IPS-20b (cell line): ENCODE data around the gene MTMR2.
A peak's percentile ranks its signal among the peaks of the same experiment; 100 is the strongest.

Experiments
- H3K27ac ChIP-seq: one replicate; pipeline ENCODE4 v1.5.1; 2013; ENCODE audit warnings: low read length
- H3K27me3 ChIP-seq: 2 replicates; pipeline ENCODE4 v1.6.1; 2013; ENCODE audit warnings: mild to moderate bottlenecking, low read length, inconsistent platforms; ENCODE audit not compliant: insufficient read depth
- H3K36me3 ChIP-seq: 2 replicates; pipeline ENCODE4 v1.6.1; 2013; ENCODE audit warnings: low read depth, mild to moderate bottlenecking, inconsistent platforms, low read length, moderate library complexity; ENCODE audit not compliant: insufficient read depth
- H3K4me1 ChIP-seq: 2 replicates; pipeline ENCODE4 v1.6.1; 2013; ENCODE audit warnings: mild to moderate bottlenecking, control low read depth, inconsistent platforms, low read length, moderate library complexity; ENCODE audit not compliant: insufficient read depth
- H3K4me3 ChIP-seq: 2 replicates; pipeline ENCODE4 v1.5.1; 2013; ENCODE audit warnings: mild to moderate bottlenecking, low read length, inconsistent platforms
- H3K9ac ChIP-seq: 2 replicates; pipeline ENCODE4 v1.6.1; 2013; ENCODE audit warnings: low read depth, mild to moderate bottlenecking, inconsistent platforms, low read length, moderate library complexity
- H3K9me3 ChIP-seq: 2 replicates; pipeline ENCODE4 v1.6.1; 2013; ENCODE audit warnings: mild to moderate bottlenecking, low read depth, low read length, inconsistent platforms; ENCODE audit not compliant: insufficient read depth

The MTMR2 gene

DNA sequence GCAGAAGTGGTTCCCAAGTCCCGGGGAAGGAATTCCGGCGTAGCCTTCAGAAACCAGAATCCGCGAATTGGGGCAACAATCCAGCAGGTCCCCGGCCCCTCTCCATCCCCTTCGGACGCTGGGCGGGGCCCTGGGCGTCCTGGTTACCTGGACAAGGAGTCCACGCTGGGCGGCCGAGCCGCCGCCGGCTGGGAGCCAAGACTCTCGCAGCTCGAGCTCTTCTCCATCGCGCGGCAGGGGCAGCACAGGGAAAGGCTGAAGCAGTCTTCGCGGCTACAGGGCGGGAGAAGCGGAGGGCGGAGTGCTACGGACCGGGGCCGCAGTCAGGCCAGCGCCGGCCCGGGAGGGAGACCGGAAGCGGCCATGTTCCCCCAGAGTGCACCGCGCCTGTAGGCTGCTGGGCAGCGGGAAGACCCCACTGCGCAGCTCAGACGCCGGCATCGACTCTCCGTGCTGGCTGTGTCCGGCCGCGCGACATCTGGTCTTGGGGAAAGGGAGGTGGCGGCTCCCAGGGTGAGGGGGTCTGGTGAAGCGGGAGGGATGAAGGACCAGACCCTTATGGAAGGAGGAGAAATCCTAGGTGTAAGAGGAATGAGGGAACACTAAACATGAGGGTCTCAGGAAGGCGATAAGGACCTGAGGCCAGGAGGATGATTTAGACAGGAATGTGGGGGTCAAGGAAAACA, at the start of gene MTMR2:
Gene MTMR2 (minus strand): TSS at position 380 of the 686 bp plus-strand sequence. CDS start 153 bp downstream, at position 227.
- Histone ChIP-seq H3K9ac (peak within 1 kb of the TSS; percentile 98), H3K27ac (peak within 1 kb of the TSS; percentile 99), H3K9me3 (no peaks in the 10 kb centered on the region), H3K4me1 (peaks cover 14% of the 10 kb centered on the region), H3K27me3 (no peaks in the 10 kb centered on the region), H3K36me3 (no peaks in the 10 kb centered on the region), H3K4me3 (peak within 1 kb of the TSS; percentile 91)

DNA sequence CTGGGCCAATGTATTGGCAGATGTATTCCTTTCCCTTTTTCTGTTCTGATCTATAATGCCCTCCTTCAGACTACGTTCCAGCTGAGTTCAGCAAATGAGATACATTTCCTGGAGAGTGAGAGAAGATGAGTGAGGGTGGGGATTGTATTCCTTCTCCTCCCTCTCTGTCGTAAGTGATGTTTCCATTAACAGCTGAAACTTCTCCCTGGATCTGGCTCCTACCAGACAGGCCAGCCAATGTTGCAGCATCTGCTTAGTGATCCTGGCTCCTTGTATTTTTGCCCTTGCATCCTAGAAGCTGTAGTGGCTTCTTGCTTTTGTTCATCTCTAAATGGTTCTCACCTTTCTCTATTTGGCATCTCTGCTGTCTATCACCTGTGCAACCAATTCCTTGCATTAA, 48.2 kb upstream of the MTMR2 start:
- Histone ChIP-seq H3K4me3 (no peak overlapping the region), H3K4me1 (no peaks in the 10 kb centered on the region), H3K9me3 (no peaks in the 10 kb centered on the region), H3K9ac (no peak overlapping the region), H3K36me3 (no peaks in the 10 kb centered on the region), H3K27ac (no peak overlapping the region), H3K27me3 (no peaks in the 10 kb centered on the region)

DNA sequence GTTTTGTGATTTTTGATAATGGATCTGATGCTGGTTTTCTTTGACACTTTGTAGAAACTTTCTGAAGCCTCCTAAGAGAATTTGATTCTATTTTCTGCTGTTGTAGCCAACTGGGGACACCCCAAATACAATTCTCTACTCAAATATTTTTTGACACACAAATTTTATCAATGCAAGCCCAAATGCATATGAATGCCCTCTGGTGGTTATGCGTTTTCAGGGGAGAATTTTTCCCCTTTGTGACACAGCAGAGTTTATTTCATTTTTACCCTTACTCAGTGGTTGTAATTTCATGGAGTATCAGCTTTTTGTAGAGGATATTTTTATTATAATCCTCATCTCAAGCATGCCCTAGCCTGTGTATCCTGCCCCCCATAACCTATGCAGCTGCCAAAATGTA, 44.7 kb upstream of the MTMR2 start:
- Histone ChIP-seq H3K27ac (no peak overlapping the region), H3K9ac (no peak overlapping the region), H3K9me3 (no peaks in the 10 kb centered on the region)

DNA sequence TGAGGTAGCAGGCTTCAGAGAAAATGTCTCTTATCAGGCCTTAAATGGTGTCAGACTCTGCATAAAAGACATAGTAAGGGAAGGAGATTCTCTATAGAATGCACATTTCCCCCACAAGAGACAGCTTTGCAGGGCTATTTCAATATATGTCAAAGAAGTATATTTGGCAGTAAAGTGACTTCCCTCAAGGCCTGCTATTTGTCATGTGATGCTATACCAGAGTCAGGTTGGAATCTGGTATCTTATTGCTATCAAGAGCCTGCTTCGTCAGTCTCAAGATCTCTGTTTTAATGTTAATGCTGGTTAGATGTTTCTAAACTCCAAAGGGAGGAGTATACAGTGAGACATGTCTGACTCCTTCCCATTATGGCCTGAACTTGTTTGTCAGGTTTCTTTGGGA, 40.4 kb upstream of the MTMR2 start:
- H3K9me3 ChIP-seq, result no peaks in the 10 kb centered on the region
- H3K4me3 ChIP-seq, result no peak overlapping the region
- no peak overlapping the region for H3K27ac ChIP-seq
- H3K27me3 ChIP-seq, result no peaks in the 10 kb centered on the region
- no peaks in the 10 kb centered on the region for H3K4me1 ChIP-seq
- no peaks in the 10 kb centered on the region for H3K36me3 ChIP-seq
- no peak overlapping the region for H3K9ac ChIP-seq

More for the DNA sequence above, 44.7 kb upstream of the MTMR2 start:
- no peaks in the 10 kb centered on the region for H3K27me3 ChIP-seq
- no peak overlapping the region for H3K4me3 ChIP-seq
- H3K36me3 ChIP-seq, result no peaks in the 10 kb centered on the region
- H3K4me1 ChIP-seq, result no peaks in the 10 kb centered on the region

DNA sequence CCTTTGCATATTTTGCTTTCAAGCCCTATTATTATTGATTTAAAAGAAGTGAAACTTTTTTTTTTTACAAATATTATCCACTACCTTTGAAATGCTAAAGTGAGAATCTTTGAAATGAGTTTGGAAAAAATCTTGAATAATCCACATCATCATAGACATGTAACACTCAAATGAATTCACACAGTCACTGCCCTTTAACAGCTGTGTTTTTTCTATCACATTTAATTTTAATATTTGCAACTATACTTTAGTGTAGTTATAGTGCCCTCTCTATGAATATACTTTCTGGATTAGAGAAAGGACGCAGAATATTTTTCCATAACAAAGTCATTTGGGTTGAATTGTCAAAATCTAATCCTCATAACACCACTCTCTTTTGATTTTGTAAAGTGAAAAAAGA, 37.9 kb upstream of the MTMR2 start:
- Histone ChIP-seq H3K36me3 (no peaks in the 10 kb centered on the region), H3K9me3 (no peaks in the 10 kb centered on the region), H3K27ac (no peak overlapping the region), H3K4me1 (no peaks in the 10 kb centered on the region), H3K9ac (no peak overlapping the region), H3K27me3 (no peaks in the 10 kb centered on the region), H3K4me3 (no peak overlapping the region)

DNA sequence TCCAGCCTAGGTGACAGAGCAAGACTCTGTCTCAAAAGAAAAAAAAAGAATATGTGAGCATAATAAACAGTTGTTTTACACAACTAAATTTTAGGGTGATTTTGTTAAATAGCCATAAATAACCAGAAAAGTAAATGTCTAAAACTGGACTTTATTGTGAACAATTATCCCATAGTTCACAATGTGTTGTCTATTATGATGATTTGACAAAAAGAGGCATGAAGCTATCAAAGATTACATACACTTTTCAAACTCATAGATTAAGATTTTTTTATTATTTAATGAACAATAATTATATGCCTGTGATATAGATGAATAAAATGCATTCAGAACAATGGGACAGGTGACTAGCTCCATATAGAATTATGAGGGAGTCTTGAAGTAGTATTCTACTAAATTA, 27.0 kb upstream of the MTMR2 start:
- Histone ChIP-seq H3K4me1 (no peaks in the 10 kb centered on the region), H3K4me3 (no peak overlapping the region), H3K27ac (no peak overlapping the region), H3K27me3 (no peaks in the 10 kb centered on the region), H3K9ac (no peak overlapping the region), H3K36me3 (no peaks in the 10 kb centered on the region), H3K9me3 (peaks cover 23% of the 10 kb centered on the region)

DNA sequence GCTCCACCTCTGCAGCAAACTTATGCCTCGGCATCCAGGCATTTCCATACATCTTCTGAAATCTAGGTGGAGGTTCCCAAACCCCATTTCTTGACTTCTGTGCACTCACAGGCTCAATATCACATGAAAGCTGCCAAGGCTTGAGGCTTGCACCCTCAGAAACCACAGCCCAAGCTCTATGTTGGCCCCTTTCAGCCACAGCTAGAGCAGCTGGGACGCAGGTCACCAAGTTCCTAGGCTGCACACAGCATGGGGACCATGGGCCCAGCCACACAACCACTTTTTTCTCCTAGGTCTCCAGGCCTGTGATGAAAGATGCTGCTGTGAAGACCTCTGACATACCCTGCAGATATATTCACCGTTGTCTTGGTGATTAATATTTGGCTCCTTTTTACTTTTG, 24.7 kb upstream of the MTMR2 start:
- no peaks in the 10 kb centered on the region for H3K36me3 ChIP-seq
- peaks cover 46% of the 10 kb centered on the region for H3K9me3 ChIP-seq
- H3K4me3 ChIP-seq, result no peak overlapping the region
- H3K4me1 ChIP-seq, result no peaks in the 10 kb centered on the region
- no peaks in the 10 kb centered on the region for H3K27me3 ChIP-seq
- no peak overlapping the region for H3K27ac ChIP-seq
- H3K9ac ChIP-seq, result no peak overlapping the region

DNA sequence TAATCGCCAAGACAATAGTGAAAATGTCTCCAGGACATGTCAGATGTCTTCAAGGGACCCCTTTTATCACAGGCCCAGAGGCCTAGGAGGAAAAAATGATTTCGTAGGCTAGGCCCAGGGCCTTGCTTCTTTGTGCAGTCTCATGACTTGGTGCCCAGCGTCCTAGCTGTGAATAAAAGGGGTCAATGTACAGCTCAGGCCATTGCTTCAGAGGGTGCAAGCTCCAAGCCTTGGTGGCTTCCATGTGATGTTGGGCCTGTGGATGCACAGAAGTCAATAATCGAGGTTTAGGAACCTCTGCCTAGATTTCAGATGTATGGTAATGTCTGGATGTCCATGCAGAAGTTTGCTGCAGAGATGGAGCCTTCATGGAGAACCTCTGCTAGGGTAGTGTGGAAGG, 20.7 kb upstream of the MTMR2 start:
- no peaks in the 10 kb centered on the region for H3K4me1 ChIP-seq
- no peak overlapping the region for H3K4me3 ChIP-seq

DNA sequence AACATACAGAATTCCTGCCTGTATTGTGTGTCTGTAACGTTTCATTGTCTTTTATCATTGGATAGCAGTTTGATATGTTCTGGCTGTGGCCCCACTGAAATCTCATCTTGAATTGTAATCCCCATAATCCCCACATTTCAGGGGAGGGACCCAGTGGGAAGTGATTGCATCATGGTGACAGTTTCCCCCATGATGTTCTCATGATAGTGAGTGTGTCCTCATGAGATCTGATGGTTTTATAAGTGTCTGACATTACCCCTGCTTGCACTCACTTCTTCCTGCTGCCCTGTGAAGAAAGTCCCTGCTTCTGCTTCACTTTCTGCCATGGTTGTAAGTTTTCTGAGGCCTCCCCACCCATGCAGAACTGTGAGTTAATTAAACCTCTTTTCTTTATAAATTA, 19.6 kb upstream of the MTMR2 start:
- no peaks in the 10 kb centered on the region for H3K36me3 ChIP-seq
- no peak overlapping the region for H3K9ac ChIP-seq
- H3K27ac ChIP-seq, result no peak overlapping the region
- H3K4me1 ChIP-seq, result no peaks in the 10 kb centered on the region
- no peak overlapping the region for H3K4me3 ChIP-seq
- no peaks in the 10 kb centered on the region for H3K27me3 ChIP-seq
- H3K9me3 ChIP-seq, result peaks cover 44% of the 10 kb centered on the region

More for the DNA sequence above, 20.7 kb upstream of the MTMR2 start:
- no peaks in the 10 kb centered on the region for H3K27me3 ChIP-seq
- H3K9me3 ChIP-seq, result peaks cover 50% of the 10 kb centered on the region
- H3K9ac ChIP-seq, result no peak overlapping the region
- no peaks in the 10 kb centered on the region for H3K36me3 ChIP-seq
- H3K27ac ChIP-seq, result no peak overlapping the region

DNA sequence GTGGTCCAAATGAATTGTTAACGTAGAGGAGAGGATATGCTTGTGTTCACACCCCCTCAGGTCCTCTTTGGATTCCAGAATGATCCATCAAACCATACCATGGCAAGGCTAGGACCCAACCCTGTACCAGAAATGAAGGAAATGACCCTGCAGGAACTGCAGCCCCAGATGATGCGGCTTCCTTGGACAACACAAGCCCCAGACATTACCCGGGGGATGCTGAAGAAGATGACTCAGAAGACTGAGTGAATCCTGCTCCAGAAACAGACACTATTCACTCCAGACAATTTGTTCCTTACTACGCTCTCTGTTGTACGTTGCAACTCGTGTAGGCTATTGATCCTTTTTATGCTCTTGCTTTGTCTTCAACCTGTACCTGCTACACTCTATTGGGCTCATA, 15.2 kb upstream of the MTMR2 start:
- Histone ChIP-seq H3K4me3 (no peak overlapping the region), H3K9ac (no peak overlapping the region), H3K4me1 (no peaks in the 10 kb centered on the region), H3K9me3 (peaks cover 9% of the 10 kb centered on the region; the same call in 1 of the 2 replicates), H3K27ac (no peak overlapping the region), H3K36me3 (no peaks in the 10 kb centered on the region), H3K27me3 (no peaks in the 10 kb centered on the region)

DNA sequence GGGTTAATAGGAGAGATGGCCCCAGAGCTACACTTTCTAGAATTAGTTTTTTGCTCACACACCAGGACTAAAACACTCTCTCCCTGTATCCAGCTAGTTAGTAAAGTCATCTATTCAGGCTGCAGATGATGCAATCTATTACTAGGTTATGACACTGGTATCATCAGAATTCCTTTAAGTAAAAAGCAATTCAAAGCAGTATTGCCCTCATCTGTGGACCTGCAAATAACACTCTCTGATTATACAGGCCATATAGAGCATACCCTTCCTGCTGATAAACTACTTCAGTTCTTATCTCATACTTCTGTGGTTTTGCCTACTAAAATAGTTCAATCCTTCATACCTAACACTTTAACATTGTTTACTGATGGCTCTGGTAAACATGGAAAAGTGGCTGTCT, 13.5 kb upstream of the MTMR2 start:
- H3K36me3 ChIP-seq, result no peaks in the 10 kb centered on the region
- no peaks in the 10 kb centered on the region for H3K27me3 ChIP-seq
- H3K9ac ChIP-seq, result no peak overlapping the region
- H3K27ac ChIP-seq, result no peak overlapping the region
- no peaks in the 10 kb centered on the region for H3K9me3 ChIP-seq
- H3K4me1 ChIP-seq, result no peaks in the 10 kb centered on the region
- H3K4me3 ChIP-seq, result no peak overlapping the region

DNA sequence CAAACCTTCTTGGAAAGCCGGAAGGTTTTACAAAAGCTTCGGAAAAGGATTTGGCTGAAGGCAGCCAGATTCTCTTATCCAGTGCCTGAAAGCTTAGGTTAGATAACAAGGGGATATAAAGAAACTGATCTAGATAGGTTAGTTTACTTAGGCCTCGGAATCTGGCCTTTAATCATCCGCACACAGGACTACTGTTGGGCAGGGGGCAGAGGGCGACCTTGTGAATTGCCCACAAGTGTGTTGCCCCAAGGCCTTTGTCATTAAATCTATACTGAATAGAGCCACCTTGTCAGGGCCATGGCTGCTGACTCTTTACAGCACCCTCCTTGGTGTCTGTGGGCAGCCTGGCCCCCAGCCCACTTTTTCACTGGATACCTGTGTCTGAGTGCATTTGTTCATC, 9.7 kb upstream of the MTMR2 start:
- no peaks in the 10 kb centered on the region for H3K4me1 ChIP-seq
- H3K9me3 ChIP-seq, result no peaks in the 10 kb centered on the region
- H3K4me3 ChIP-seq, result no peak overlapping the region
- H3K27ac ChIP-seq, result no peak overlapping the region
- no peaks in the 10 kb centered on the region for H3K27me3 ChIP-seq
- H3K36me3 ChIP-seq, result no peaks in the 10 kb centered on the region
- H3K9ac ChIP-seq, result no peak overlapping the region
